Mesenchymal stem cell (in vitro differentiated cells and primary cell): ENCODE measurements around the gene GNAI2.
A peak's percentile ranks its signal among the peaks of the same experiment; 100 is the strongest.

ENCODE experiments used
- DNase-seq: peaks from one replicate; pipeline ENCODE4 v3.0.0-alpha.2; 2013
- H2AFZ ChIP-seq: one replicate; pipeline ENCODE4 v1.6.1; 2013; ENCODE audit warnings: low read depth, mild to moderate bottlenecking, control low read depth, inconsistent platforms, low read length, moderate library complexity
- H2AK5ac ChIP-seq: 2 replicates; pipeline ENCODE4 v1.6.1; 2013; ENCODE audit warnings: low read length, moderate library complexity, mild to moderate bottlenecking, inconsistent platforms; ENCODE audit not compliant: severe bottlenecking
- H2BK120ac ChIP-seq: one replicate; pipeline ENCODE4 v1.6.1; 2013; ENCODE audit warnings: low read depth, mild to moderate bottlenecking, inconsistent platforms, low read length, moderate library complexity
- H2BK12ac ChIP-seq, 2 experiments: one replicate each; pipeline ENCODE4 v1.6.1; 2013; ENCODE audit warnings: inconsistent platforms in 2 of 2, low read length in 2 of 2, mild to moderate bottlenecking in 2 of 2, moderate library complexity in 2 of 2, control low read depth in 1 of 2
- H2BK15ac ChIP-seq: one replicate; pipeline ENCODE4 v1.6.1; 2013; ENCODE audit warnings: mild to moderate bottlenecking, low read depth, inconsistent platforms; ENCODE audit not compliant: poor library complexity, severe bottlenecking
- H2BK5ac ChIP-seq: 2 replicates; pipeline ENCODE4 v1.6.1; 2013; ENCODE audit warnings: low read depth, mild to moderate bottlenecking, low read length, control low read depth, inconsistent platforms; ENCODE audit not compliant: poor library complexity, severe bottlenecking
- H3K14ac ChIP-seq, 2 experiments: one replicate each; pipeline ENCODE4 v1.6.1; 2013; ENCODE audit warnings: inconsistent platforms in 2 of 2, low read length in 2 of 2, control low read depth in 1 of 2, mild to moderate bottlenecking in 1 of 2, moderate library complexity in 1 of 2
- H3K18ac ChIP-seq, 2 experiments: one replicate each; pipeline ENCODE4 v1.6.1; 2013; ENCODE audit warnings: inconsistent platforms in 2 of 2, low read length in 2 of 2, control low read depth in 1 of 2, low read depth in 1 of 2, mild to moderate bottlenecking in 1 of 2
- H3K23ac ChIP-seq, 2 experiments: one replicate each; pipeline ENCODE4 v1.6.1; 2013; ENCODE audit warnings: inconsistent platforms in 2 of 2, low read length in 2 of 2, mild to moderate bottlenecking in 2 of 2, moderate library complexity in 2 of 2, control low read depth in 1 of 2
- H3K27ac ChIP-seq: 2 replicates; pipeline ENCODE4 v1.5.1; 2013; ENCODE audit warnings: mild to moderate bottlenecking, moderate library complexity, low read length, control low read depth, inconsistent platforms; ENCODE audit not compliant: poor library complexity, severe bottlenecking
- H3K27me3 ChIP-seq, 2 experiments: 2 replicates each; pipeline versions ENCODE4 v1.6.1 to v1.7.0; 2013; ENCODE audit warnings: low read length in 2 of 2, mild to moderate bottlenecking in 2 of 2, moderate library complexity in 2 of 2, control low read depth in 1 of 2, inconsistent platforms in 1 of 2; ENCODE audit not compliant: control insufficient read depth in 1 of 2, insufficient read depth in 1 of 2
- H3K36me3 ChIP-seq, 2 experiments: 2 replicates each; pipeline versions ENCODE4 v1.6.1 to v1.7.0; 2013; ENCODE audit warnings: low read length in 2 of 2, control low read depth in 1 of 2, inconsistent platforms in 1 of 2, low read depth in 1 of 2, mild to moderate bottlenecking in 1 of 2; ENCODE audit not compliant: insufficient read depth in 2 of 2, control insufficient read depth in 1 of 2
- H3K4ac ChIP-seq, 2 experiments: one replicate each; pipeline ENCODE4 v1.6.1; 2013; ENCODE audit warnings: inconsistent platforms in 2 of 2, low read length in 2 of 2, mild to moderate bottlenecking in 2 of 2, moderate library complexity in 2 of 2, control low read depth in 1 of 2, low read depth in 1 of 2
- H3K4me1 ChIP-seq: 2 replicates; pipeline ENCODE4 v1.6.1; 2013; ENCODE audit warnings: low read depth, low read length, control low read depth; ENCODE audit not compliant: control insufficient read depth, insufficient read depth
- H3K4me2 ChIP-seq: 2 replicates; pipeline ENCODE4 v1.6.1; 2013; ENCODE audit warnings: low read length, mild to moderate bottlenecking, inconsistent platforms; ENCODE audit not compliant: poor library complexity, severe bottlenecking
- H3K4me3 ChIP-seq, 2 experiments: 2 replicates each; pipeline versions ENCODE4 v1.5.1 to v1.7.0; 2013; ENCODE audit warnings: low read length in 2 of 2, mild to moderate bottlenecking in 2 of 2, control low read depth in 1 of 2, low read depth in 1 of 2; ENCODE audit not compliant: insufficient read depth in 1 of 2
- H3K79me1 ChIP-seq: replicated peaks from 2 replicates; pipeline ENCODE4 v1.6.1; 2013; ENCODE audit warnings: mild to moderate bottlenecking, control low read depth, low read length, inconsistent platforms; ENCODE audit not compliant: poor library complexity, severe bottlenecking
- H3K9ac ChIP-seq: 2 replicates; pipeline ENCODE4 v1.7.0; 2013; ENCODE audit warnings: mild to moderate bottlenecking, low read length, moderate library complexity
- H3K9me3 ChIP-seq: 2 replicates; pipeline ENCODE4 v1.7.0; 2013; ENCODE audit warnings: mild to moderate bottlenecking, low read length; ENCODE audit not compliant: control insufficient read depth
- H4K8ac ChIP-seq: one replicate; pipeline ENCODE4 v1.6.1; 2013; ENCODE audit warnings: inconsistent platforms, mild to moderate bottlenecking, low read length, moderate library complexity
- H4K91ac ChIP-seq: one replicate; pipeline ENCODE4 v1.6.1; 2013; ENCODE audit warnings: mild to moderate bottlenecking, low read length, inconsistent platforms
- WGBS: methylation state at CpG from one replicate; pipeline ENCODE4 v1.1.7; 2013; ENCODE audit warnings: mixed read lengths; 5-methylcytosine and 5-hydroxymethylcytosine counted together

Gene GNAI2

GRCh38 chr3:50203809-50204803 lies 31.9 kb upstream of the GNAI2 start:
- Histone ChIP-seq H4K8ac (no peak overlapping the region), H2AK5ac (no peak overlapping the region), H3K14ac (no peak overlapping the region), H3K4ac (no peak overlapping the region), H3K4me1 (peaks cover 22% of the 10 kb centered on the region), H3K4me3 (no peak overlapping the region), H2AFZ (no peak overlapping the region), H2BK120ac (no peak overlapping the region), H2BK12ac (no peak overlapping the region), H3K9me3 (no peaks in the 10 kb centered on the region), H2BK15ac (no peak overlapping the region), H3K9ac (no peak overlapping the region), H3K4me2 (no peak overlapping the region), H3K79me1 (no peaks in the 10 kb centered on the region), H3K23ac (no peak overlapping the region), H2BK5ac (no peak overlapping the region), H4K91ac (no peak overlapping the region), H3K36me3 (no peaks in the 10 kb centered on the region), H3K27ac (no peak overlapping the region), H3K27me3 (peaks cover 67 to 79% of the 10 kb centered on the region in 2 experiments), H3K18ac (no peak overlapping the region)
- 71% methylated on average over 9 of the region's 12 CpGs for WGBS
- DNase-seq, result no peak

- Histone ChIP-seq H2BK5ac (no peak within 1 kb of the TSS), H2BK12ac (peak within 1 kb of the TSS in 1 of 2 experiments; percentile 6), H2BK15ac (peak within 1 kb of the TSS; percentile 3), H3K4me1 (peaks cover 22% of the 10 kb centered on the region), H4K91ac (no peak within 1 kb of the TSS), H2BK120ac (no peak within 1 kb of the TSS), H3K9me3 (no peaks in the 10 kb centered on the region), H3K4ac (no peak within 1 kb of the TSS), H2AK5ac (no peak within 1 kb of the TSS), H3K9ac (no peak within 1 kb of the TSS), H2AFZ (no peak within 1 kb of the TSS), H3K4me3 (peak within 1 kb of the TSS in 1 of 2 experiments; percentile 54), H3K18ac (peak within 1 kb of the TSS; percentile 14 to 19), H3K27me3 (peaks cover 71 to 81% of the 10 kb centered on the region in 2 experiments), H3K27ac (no peak within 1 kb of the TSS), H3K36me3 (no peaks in the 10 kb centered on the region), H3K79me1 (no peaks in the 10 kb centered on the region), H4K8ac (peak within 1 kb of the TSS; percentile 46), H3K4me2 (peak within 1 kb of the TSS; percentile 85), H3K14ac (no peak within 1 kb of the TSS), H3K23ac (no peak within 1 kb of the TSS)
- DNase-seq, result no peak
- WGBS, result 3% methylated on average over 20 of the region's 41 CpGs
These were observed 31.1 kb upstream of the GNAI2 start, which contains the start of gene SLC38A3 for GRCh38 chr3:50204804-50205412. Gene SLC38A3 (plus strand): TSS chr3:50205271. CDS start chr3:50214200, 8,929 bp downstream.

GRCh38 chr3:50205413-50206276 lies 30.4 kb upstream of the GNAI2 start:
- Histone ChIP-seq H2AK5ac (no peak overlapping the region), H3K27ac (no peak overlapping the region), H2BK12ac (peak overlapping the region in 1 of 2 experiments; percentile 6), H2AFZ (no peak overlapping the region), H3K79me1 (no peaks in the 10 kb centered on the region), H3K4me2 (peak overlapping the region; percentile 85), H3K4me1 (peaks cover 23% of the 10 kb centered on the region), H3K9me3 (no peaks in the 10 kb centered on the region), H4K8ac (peak overlapping the region; percentile 46), H3K4me3 (peak overlapping the region in 1 of 2 experiments; percentile 54), H3K18ac (peak overlapping the region in 1 of 2 experiments; percentile 19), H3K23ac (no peak overlapping the region), H2BK15ac (peak overlapping the region; percentile 3), H3K27me3 (peaks cover 74 to 84% of the 10 kb centered on the region in 2 experiments), H3K9ac (no peak overlapping the region), H2BK120ac (no peak overlapping the region), H3K36me3 (no peaks in the 10 kb centered on the region), H4K91ac (no peak overlapping the region), H3K4ac (no peak overlapping the region), H2BK5ac (no peak overlapping the region), H3K14ac (no peak overlapping the region)
- no peak for DNase-seq
- WGBS, result 2% methylated on average over 67 of the region's 67 CpGs
